Neuronal stem cell (in vitro differentiated cells): ENCODE results near the gene SLC38A1.
"Not testable (repeated sequence)": the region's sequence is repeated elsewhere in the genome, so short reads cannot be mapped to it uniquely, and the experiment has no call there.

Source experiments
- DNase-seq: peaks from one replicate; pipeline ENCODE4 v3.0.0-alpha.2; 2013; ENCODE audit warnings: low spot score
- H2AFZ ChIP-seq: one replicate; pipeline ENCODE4 v1.6.1; 2013; ENCODE audit warnings: mild to moderate bottlenecking, low read length, inconsistent platforms
- H2AK5ac ChIP-seq: 2 replicates; pipeline ENCODE4 v1.6.1; 2013; ENCODE audit warnings: low read depth, mild to moderate bottlenecking, inconsistent platforms, low read length, moderate library complexity, mixed read lengths
- H2BK120ac ChIP-seq: 2 replicates; pipeline ENCODE4 v1.6.1; 2013; ENCODE audit warnings: low read depth, mild to moderate bottlenecking, inconsistent platforms, low read length, moderate library complexity, mixed read lengths
- H2BK12ac ChIP-seq: one replicate; pipeline ENCODE4 v1.6.1; 2013; ENCODE audit warnings: low read length, inconsistent platforms
- H2BK15ac ChIP-seq: 2 replicates; pipeline ENCODE4 v1.6.1; 2013; ENCODE audit warnings: mild to moderate bottlenecking, low read length, inconsistent platforms, mixed read lengths
- H2BK5ac ChIP-seq: one replicate; pipeline ENCODE4 v1.6.1; 2013; ENCODE audit warnings: inconsistent platforms, mild to moderate bottlenecking, low read length, moderate library complexity
- H3K14ac ChIP-seq: one replicate; pipeline ENCODE4 v1.6.1; 2013; ENCODE audit warnings: low read length, inconsistent platforms
- H3K18ac ChIP-seq: 2 replicates; pipeline ENCODE4 v1.6.1; 2013; ENCODE audit warnings: low read length, inconsistent platforms
- H3K23ac ChIP-seq: 2 replicates; pipeline ENCODE4 v1.6.1; 2013; ENCODE audit warnings: low read depth, mild to moderate bottlenecking, mixed read lengths, low read length, inconsistent platforms; ENCODE audit not compliant: poor library complexity
- H3K27ac ChIP-seq: replicated peaks from 3 replicates; pipeline ENCODE4 v1.5.1; 2013; ENCODE audit warnings: low read length, inconsistent platforms
- H3K27me3 ChIP-seq, 3 experiments: 2 replicates each; pipeline ENCODE4 v1.6.1; 2013; ENCODE audit warnings: low read length in 3 of 3, mild to moderate bottlenecking in 2 of 3, inconsistent platforms in 1 of 3, low read depth in 1 of 3, mixed read lengths in 1 of 3, moderate library complexity in 1 of 3; ENCODE audit not compliant: control insufficient read depth in 3 of 3, insufficient read depth in 3 of 3
- H3K36me3 ChIP-seq, 2 donors: replicated peaks in 1 of 2; 2 replicates each; pipeline ENCODE4 v1.6.1; 2013; ENCODE audit warnings: low read length in 2 of 2; ENCODE audit not compliant: control insufficient read depth in 2 of 2, insufficient read depth in 2 of 2
- H3K4ac ChIP-seq: 2 replicates; pipeline ENCODE4 v1.6.1; 2013; ENCODE audit warnings: inconsistent platforms, mild to moderate bottlenecking, low read length, moderate library complexity
- H3K4me1 ChIP-seq, 2 donors: 1 replicate in 1 of 2; 2 replicates in 1 of 2; pipeline ENCODE4 v1.6.1; 2013; ENCODE audit warnings: low read length in 2 of 2, low read depth in 1 of 2; ENCODE audit not compliant: control insufficient read depth in 2 of 2, insufficient read depth in 1 of 2
- H3K4me2 ChIP-seq: one replicate; pipeline ENCODE4 v1.6.1; 2013; ENCODE audit warnings: mild to moderate bottlenecking, low read length, inconsistent platforms; ENCODE audit not compliant: insufficient read depth, poor library complexity, severe bottlenecking
- H3K4me3 ChIP-seq, 2 donors: 2 replicates each; pipeline ENCODE4 v1.5.1; 2013; ENCODE audit warnings: low read length in 2 of 2, mild to moderate bottlenecking in 2 of 2, inconsistent platforms in 1 of 2, moderate library complexity in 1 of 2
- H3K79me1 ChIP-seq: one replicate; pipeline ENCODE4 v1.6.1; 2013; ENCODE audit warnings: low read depth, mild to moderate bottlenecking, inconsistent platforms, low read length, moderate library complexity
- H3K9ac ChIP-seq: one replicate; pipeline ENCODE4 v1.6.1; 2013; ENCODE audit warnings: mild to moderate bottlenecking, low read depth, low read length, inconsistent platforms; ENCODE audit not compliant: poor library complexity
- H3K9me3 ChIP-seq, 2 donors: replicated peaks in 1 of 2; 2 replicates each; pipeline versions ENCODE3 to v1.6.1; 2013; ENCODE audit warnings: low read length in 2 of 2, mild to moderate bottlenecking in 2 of 2, inconsistent platforms in 1 of 2, low read depth in 1 of 2, mixed read lengths in 1 of 2, moderate library complexity in 1 of 2; ENCODE audit not compliant: control insufficient read depth in 2 of 2, insufficient read depth in 1 of 2
- H4K8ac ChIP-seq: one replicate; pipeline ENCODE4 v1.6.1; 2013; ENCODE audit warnings: low read depth, mild to moderate bottlenecking, inconsistent platforms, low read length, moderate library complexity
- H4K91ac ChIP-seq: one replicate; pipeline ENCODE4 v1.6.1; 2013; ENCODE audit warnings: low read length, low read depth, mild to moderate bottlenecking, inconsistent platforms; ENCODE audit not compliant: poor library complexity
- WGBS, 2 donors: extraction: QIAGEN DNeasy Blood & Tissue Kit; methylation state at CpG; one replicate each; pipeline ENCODE4 v1.1.7; 2013; ENCODE audit warnings: missing lambda C conversion rate in 2 of 2, mixed read lengths in 1 of 2; ENCODE audit not compliant: insufficient read length in 2 of 2, insufficient replicate concordance in 1 of 2; ENCODE audit errors: extremely low coverage in 2 of 2; 5-methylcytosine and 5-hydroxymethylcytosine counted together

SLC38A1 gene

GRCh38 chr12:46258129-46258528, 10.7 kb downstream of the SLC38A1 start:
- Histone ChIP-seq H4K8ac (no peak overlapping the region), H3K4me1 (peaks cover 3 to 15% of the 10 kb centered on the region in 2 donors), H3K79me1 (no peaks in the 10 kb centered on the region), H3K9me3 (peaks cover 3 to 23% of the 10 kb centered on the region in 2 donors), H2BK120ac (no peak overlapping the region), H3K27ac (no peak overlapping the region), H2AK5ac (no peak overlapping the region), H2AFZ (no peak overlapping the region), H3K18ac (no peak overlapping the region), H3K36me3 (peaks cover 11 to 54% of the 10 kb centered on the region in 2 donors), H3K23ac (no peak overlapping the region), H3K9ac (no peak overlapping the region), H3K4me3 (no peak overlapping the region), H3K14ac (no peak overlapping the region), H3K27me3 (no peaks in the 10 kb centered on the region), H2BK5ac (no peak overlapping the region), H2BK15ac (no peak overlapping the region), H4K91ac (no peak overlapping the region), H3K4me2 (no peak overlapping the region), H3K4ac (no peak overlapping the region), H2BK12ac (no peak overlapping the region)
- no peak for DNase-seq
- no CpG with 5 or more reads among the region's 2 CpGs for WGBS, 2 donors

GRCh38 chr12:46256942-46257341, 11.9 kb downstream of the SLC38A1 start:
- Histone ChIP-seq H3K27ac (no peak overlapping the region), H2AK5ac (no peak overlapping the region), H3K4me1 (peaks cover 3 to 15% of the 10 kb centered on the region in 2 donors), H3K9ac (no peak overlapping the region), H3K36me3 (peaks cover 15 to 62% of the 10 kb centered on the region in 2 donors), H4K8ac (no peak overlapping the region), H4K91ac (no peak overlapping the region), H2BK120ac (no peak overlapping the region), H2BK5ac (no peak overlapping the region), H3K4ac (no peak overlapping the region), H3K4me2 (no peak overlapping the region), H3K4me3 (no peak overlapping the region), H2AFZ (no peak overlapping the region), H2BK15ac (no peak overlapping the region), H3K18ac (no peak overlapping the region), H3K27me3 (no peaks in the 10 kb centered on the region), H3K23ac (no peak overlapping the region), H3K79me1 (no peaks in the 10 kb centered on the region), H3K9me3 (peaks cover 3 to 27% of the 10 kb centered on the region in 2 donors), H2BK12ac (no peak overlapping the region), H3K14ac (no peak overlapping the region)
- no peak for DNase-seq
- WGBS, 2 donors, result no CpG with 5 or more reads among the region's 3 CpGs

GRCh38 chr12:46253544-46254162, 15.2 kb downstream of the SLC38A1 start:
- H2BK12ac ChIP-seq, result no peak overlapping the region
- no peak overlapping the region for H2AFZ ChIP-seq
- H2AK5ac ChIP-seq, result no peak overlapping the region
- H3K4me3 ChIP-seq, result no peak overlapping the region
- H3K18ac ChIP-seq, result no peak overlapping the region
- H3K36me3 ChIP-seq, result peaks cover 16 to 57% of the 10 kb centered on the region in 2 donors
- H3K79me1 ChIP-seq, result no peaks in the 10 kb centered on the region
- no peak overlapping the region for H4K8ac ChIP-seq
- no peak overlapping the region for H3K27ac ChIP-seq
- no peak for DNase-seq
- no peaks in the 10 kb centered on the region for H3K27me3 ChIP-seq
- no peak overlapping the region for H3K4me2 ChIP-seq
- no peak overlapping the region for H2BK5ac ChIP-seq
- H3K14ac ChIP-seq, result no peak overlapping the region
- no peaks in the 10 kb centered on the region for H3K4me1 ChIP-seq
- H3K9me3 ChIP-seq, result peaks cover 2 to 27% of the 10 kb centered on the region in 2 donors
- H2BK15ac ChIP-seq, result no peak overlapping the region
- no peak overlapping the region for H3K23ac ChIP-seq
- H3K4ac ChIP-seq, result no peak overlapping the region
- no peak overlapping the region for H3K9ac ChIP-seq
- H2BK120ac ChIP-seq, result no peak overlapping the region
- no CpG with 5 or more reads among the region's 2 CpGs for WGBS, 2 donors
- H4K91ac ChIP-seq, result no peak overlapping the region

GRCh38 chr12:46251994-46252393, 16.8 kb downstream of the SLC38A1 start:
- not testable (repeated sequence) for H2AFZ ChIP-seq, H3K23ac ChIP-seq, H3K4me1 ChIP-seq, H2BK15ac ChIP-seq, H3K4ac ChIP-seq, H3K27me3 ChIP-seq, H3K9ac ChIP-seq, DNase-seq, H3K14ac ChIP-seq, H4K8ac ChIP-seq, H4K91ac ChIP-seq, H3K4me2 ChIP-seq, H2BK120ac ChIP-seq, H3K4me3 ChIP-seq, H2AK5ac ChIP-seq, H2BK5ac ChIP-seq, H3K79me1 ChIP-seq, H3K18ac ChIP-seq, H3K27ac ChIP-seq, H2BK12ac ChIP-seq
- no CpG with 5 or more reads among the region's 5 CpGs for WGBS, 2 donors
- H3K36me3 ChIP-seq, result peaks cover 12 to 44% of the 10 kb centered on the region in 2 donors
- peaks cover 2 to 18% of the 10 kb centered on the region in 2 donors for H3K9me3 ChIP-seq
